Epithelial cell of esophagus (primary cell): Measurements from ENCODE around the gene WASHC2A.
"Not testable (repeated sequence)": the region's sequence is repeated elsewhere in the genome, so short reads cannot be mapped to it uniquely, and the experiment has no call there.

Experiments used
- DNase-seq: peaks from one replicate; pipeline ENCODE4 v3.0.0; 2010; ENCODE audit warnings: low read depth
- H3K4me3 ChIP-seq: 2 replicates; pipeline ENCODE4 v1.5.1; 2011; ENCODE audit warnings: mild to moderate bottlenecking, low read length, control low read depth
- CTCF ChIP-seq: IDR thresholded peaks from 2 replicates; pipeline ENCODE4 v1.5.1; 2011; ENCODE audit warnings: low read depth, mild to moderate bottlenecking, low read length, control low read depth, inconsistent platforms; ENCODE audit not compliant: insufficient read depth; ENCODE audit errors: missing control alignments

The WASHC2A gene

GRCh38 chr10:50075544-50075943 is 7.8 kb downstream of the WASHC2A start:
- peak; percentile 8 for TF ChIP-seq CTCF
- not testable (repeated sequence) for H3K4me3 ChIP-seq, DNase-seq

GRCh38 chr10:50091304-50091703 is 23.6 kb downstream of the WASHC2A start:
- not testable (repeated sequence) for H3K4me3 ChIP-seq, DNase-seq

GRCh38 chr10:50092928-50093327 is 25.2 kb downstream of the WASHC2A start:
- not testable (repeated sequence) for DNase-seq, H3K4me3 ChIP-seq

- DNase-seq, H3K4me3 ChIP-seq: not testable (repeated sequence)
Measured at GRCh38 chr10:50094630-50095029, 26.9 kb downstream of the WASHC2A start.

GRCh38 chr10:50095402-50095801 is 27.6 kb downstream of the WASHC2A start:
- DNase-seq, H3K4me3 ChIP-seq: not testable (repeated sequence)

GRCh38 chr10:50096722-50097121 is 29.0 kb downstream of the WASHC2A start:
- H3K4me3 ChIP-seq, DNase-seq: not testable (repeated sequence)

GRCh38 chr10:50098645-50099044 is 30.9 kb downstream of the WASHC2A start:
- not testable (repeated sequence) for H3K4me3 ChIP-seq, DNase-seq

- DNase-seq, H3K4me3 ChIP-seq: not testable (repeated sequence)
Measured at GRCh38 chr10:50101139-50101582, 33.4 kb downstream of the WASHC2A start.

- not testable (repeated sequence) for H3K4me3 ChIP-seq, DNase-seq
Measured at GRCh38 chr10:50101747-50102146, 34.0 kb downstream of the WASHC2A start.

- not testable (repeated sequence) for DNase-seq, H3K4me3 ChIP-seq
Measured at GRCh38 chr10:50102267-50102666, 34.5 kb downstream of the WASHC2A start.

- not testable (repeated sequence) for DNase-seq
Measured at GRCh38 chr10:50108999-50109698, 41.4 kb downstream of the WASHC2A start.

GRCh38 chr10:50112419-50113112 is 44.8 kb downstream of the WASHC2A start:
- not testable (repeated sequence) for H3K4me3 ChIP-seq, DNase-seq

More at GRCh38 chr10:50108999-50109698, 41.4 kb downstream of the WASHC2A start:
- H3K4me3 ChIP-seq = not testable (repeated sequence)

- H3K4me3 ChIP-seq, DNase-seq: not testable (repeated sequence)
Measured at GRCh38 chr10:50126765-50127164, 59.0 kb downstream of the WASHC2A start.

GRCh38 chr10:50127770-50128292 is 60.1 kb downstream of the WASHC2A start:
- DNase-seq, H3K4me3 ChIP-seq: not testable (repeated sequence)

GRCh38 chr10:50131245-50131965 is 63.7 kb downstream of the WASHC2A start:
- DNase-seq = peak; percentile 89
- H3K4me3 ChIP-seq = not testable (repeated sequence)

GRCh38 chr10:50132322-50132721 is 64.6 kb downstream of the WASHC2A start:
- DNase-seq, H3K4me3 ChIP-seq: not testable (repeated sequence)

- H3K4me3 ChIP-seq, DNase-seq: not testable (repeated sequence)
Measured at GRCh38 chr10:50132841-50133240, 65.1 kb downstream of the WASHC2A start.

- H3K4me3 ChIP-seq, DNase-seq: not testable (repeated sequence)
Measured at GRCh38 chr10:50143512-50144174, 75.9 kb downstream of the WASHC2A start.
